Gastrocnemius medialis (tissue), 4 donors: Measurements from ENCODE around the gene CTU2. TPM values are rescaled to one million over a fixed set of nuclear protein-coding genes. Genes with fewer than 3 reads are reported as not detected.

Experiments used
- ATAC-seq, 2 donors: fragments of 150-250 bp; one replicate each; pipeline ENCODE4 v1.9.1; 2016
- DNase-seq, 2 donors: peaks; one replicate each; pipeline ENCODE4 v3.0.0-alpha.2; 2019
- H3K27ac ChIP-seq, 4 donors: fragments of 200-600 bp; sonication (generic); 1 replicate in 1 of 4; 2 replicates in 3 of 4; pipeline ENCODE4 v1.5.1; 2016 to 2018; ENCODE audit warnings: mild to moderate bottlenecking in 2 of 4, moderate library complexity in 1 of 4
- H3K27me3 ChIP-seq, 3 donors: fragments of 200-600 bp; sonication (generic) in 2 of 3; 1 replicate in 1 of 3; 2 replicates in 2 of 3; pipeline versions ENCODE4 v1.5.1 to v1.6.0; 2016 to 2019; ENCODE audit warnings: mild to moderate bottlenecking in 1 of 3, moderate library complexity in 1 of 3
- H3K36me3 ChIP-seq, 2 donors: fragments of 200-600 bp; sonication (generic) in 1 of 2; one replicate each; pipeline ENCODE4 v1.5.1; 2017 to 2018
- H3K4me1 ChIP-seq, 2 donors: fragments of 200-600 bp; sonication (generic) in 1 of 2; one replicate each; pipeline ENCODE4 v1.5.1; 2016 to 2017; ENCODE audit warnings: mild to moderate bottlenecking in 2 of 2
- H3K4me3 ChIP-seq, 4 donors: fragments of 200-600 bp; sonication (generic) in 3 of 4; 1 replicate in 1 of 4; 2 replicates in 3 of 4; pipeline ENCODE4 v1.5.1; 2016 to 2019; ENCODE audit warnings: mild to moderate bottlenecking in 2 of 4
- H3K9me3 ChIP-seq, 3 donors: fragments of 200-600 bp; sonication (generic) in 2 of 3; 1 replicate in 1 of 3; 2 replicates in 2 of 3; pipeline ENCODE4 v1.5.1; 2016 to 2019
- CTCF ChIP-seq, 5 experiments: fragments of 450-650 bp in 3 of 5; fragments of 200-600 bp in 2 of 5; sonication (generic) in 2 of 5; IDR thresholded peaks in 4 of 5; conservative IDR thresholded peaks in 1 of 5; 1 replicate in 4 of 5; 2 replicates in 1 of 5; pipeline ENCODE4 v1.5.1; 2016 to 2019; ENCODE audit warnings: antibody characterized with exemption in 5 of 5, mild to moderate bottlenecking in 3 of 5, moderate library complexity in 3 of 5
- POLR2A ChIP-seq, 2 donors: fragments of 450-650 bp; IDR thresholded peaks; one replicate each; pipeline ENCODE4 v1.6.1; 2017; ENCODE audit warnings: antibody characterized with exemption in 2 of 2, mild to moderate bottlenecking in 2 of 2, moderate library complexity in 2 of 2
- in situ Hi-C, 4 donors: fragments of 200-750 bp; cut with MboI; loops; one replicate each; pipeline versions ENCODE4 v1.15.0 to v1.8.0; 2017; ENCODE audit warnings: low sequenced_read_pairs in 4 of 4
- intact Hi-C: fragments of 100-400 bp; cut with DNase I; formaldehyde crosslinking; loops from one replicate; pipeline ENCODE4 v1.15.1; 2023; ENCODE audit warnings: low total_unique reads
- total RNA-seq, 4 donors: library from RNA; depleted of rRNA; stranded (reverse); fragments of >200 nt; gene quantifications; one replicate each; pipeline versions ENCODE4 v1.1.0 to v1.2.3, GENCODE V29; 2016

CTU2 gene
- total RNA-seq, 4 donors from 2014 or later = 11.1 to 17.7 (median 14.1) TPM

GRCh38 chr16:88678224-88678979 lies 27.9 kb upstream of the CTU2 start:
- no peak for TF ChIP-seq CTCF (IDR thresholded peaks at IDR 0.05 in 4 of 5, conservative IDR thresholded peaks at IDR 0.05 in 1 of 5)
- TF ChIP-seq POLR2A (IDR thresholded peaks at IDR 0.05) = no peak

GRCh38 chr16:88680554-88681083 lies 25.7 kb upstream of the CTU2 start:
- ATAC-seq (no peak), DNase-seq (no peak)
- Histone ChIP-seq H3K36me3 (no peaks in the 10 kb centered on the region), H3K27ac (no peak overlapping the region), H3K9me3 (no peaks in the 10 kb centered on the region), H3K27me3 (no peaks in the 10 kb centered on the region), H3K4me1 (peaks cover 13 to 36% of the 10 kb centered on the region in 2 donors), H3K4me3 (no peak overlapping the region)
- in situ Hi-C loops (no loop called here), intact Hi-C loops (no loop called here)
- no peak for TF ChIP-seq POLR2A (IDR thresholded peaks at IDR 0.05)
- no peak for TF ChIP-seq CTCF (IDR thresholded peaks at IDR 0.05 in 4 of 5, conservative IDR thresholded peaks at IDR 0.05 in 1 of 5)

More at GRCh38 chr16:88678224-88678979, 27.9 kb upstream of the CTU2 start:
- H3K4me3 ChIP-seq = no peak overlapping the region
- intact Hi-C loops = no loop called here
- DNase-seq (no peak), ATAC-seq (no peak)
- H3K9me3 ChIP-seq = no peaks in the 10 kb centered on the region
- H3K27me3 ChIP-seq = no peaks in the 10 kb centered on the region
- peaks cover 35 to 46% of the 10 kb centered on the region in 2 donors for H3K4me1 ChIP-seq
- in situ Hi-C loops = no loop called here
- peak overlapping the region in 1 of 4 donors; percentile 75 for H3K27ac ChIP-seq
- no peaks in the 10 kb centered on the region for H3K36me3 ChIP-seq

- H3K27me3 ChIP-seq = no peaks in the 10 kb centered on the region
- intact Hi-C loops (no loop called here), in situ Hi-C loops (no loop called here)
- H3K4me3 ChIP-seq = no peak overlapping the region
- no peak for TF ChIP-seq POLR2A (IDR thresholded peaks at IDR 0.05)
- TF ChIP-seq CTCF (IDR thresholded peaks at IDR 0.05 in 4 of 5, conservative IDR thresholded peaks at IDR 0.05 in 1 of 5) = peak in 4 of 5 experiments; percentile 16 to 48 (median 37)
- peaks cover 10 to 35% of the 10 kb centered on the region in 2 donors for H3K4me1 ChIP-seq
- H3K27ac ChIP-seq = no peak overlapping the region
- no peaks in the 10 kb centered on the region for H3K9me3 ChIP-seq
- H3K36me3 ChIP-seq = no peaks in the 10 kb centered on the region
- DNase-seq (no peak), ATAC-seq (no peak)
Measured at GRCh38 chr16:88681084-88681680, 25.1 kb upstream of the CTU2 start.

GRCh38 chr16:88681709-88682451 lies 24.4 kb upstream of the CTU2 start:
- no peaks in the 10 kb centered on the region for H3K36me3 ChIP-seq
- no peaks in the 10 kb centered on the region for H3K27me3 ChIP-seq
- in situ Hi-C loops = no loop called here
- H3K4me1 ChIP-seq = peaks cover 9 to 30% of the 10 kb centered on the region in 2 donors
- H3K27ac ChIP-seq = peak overlapping the region in 1 of 4 donors; percentile 27
- intact Hi-C loops = no loop called here
- ATAC-seq = no peak
- TF ChIP-seq POLR2A (IDR thresholded peaks at IDR 0.05) (no peak), CTCF (IDR thresholded peaks at IDR 0.05 in 4 of 5, conservative IDR thresholded peaks at IDR 0.05 in 1 of 5) (no peak)
- H3K4me3 ChIP-seq = no peak overlapping the region
- H3K9me3 ChIP-seq = no peaks in the 10 kb centered on the region
- DNase-seq = peak in 1 of 2 donors; percentile 43
